HG02588 (cell line): ENCODE data around the gene TBC1D9B.

Experiments
- ATAC-seq: cut with Tn5 transposase; IDR thresholded peaks from one replicate; pipeline ENCODE4 v1.9.1; 2021; ENCODE audit warnings: mild to moderate bottlenecking, moderate library complexity; ENCODE audit not compliant: unreplicated experiment

Gene TBC1D9B

GRCh38 chr5:179822059-179822432, 85.7 kb downstream of the TBC1D9B start:
- ATAC-seq, result no peak

DNA sequence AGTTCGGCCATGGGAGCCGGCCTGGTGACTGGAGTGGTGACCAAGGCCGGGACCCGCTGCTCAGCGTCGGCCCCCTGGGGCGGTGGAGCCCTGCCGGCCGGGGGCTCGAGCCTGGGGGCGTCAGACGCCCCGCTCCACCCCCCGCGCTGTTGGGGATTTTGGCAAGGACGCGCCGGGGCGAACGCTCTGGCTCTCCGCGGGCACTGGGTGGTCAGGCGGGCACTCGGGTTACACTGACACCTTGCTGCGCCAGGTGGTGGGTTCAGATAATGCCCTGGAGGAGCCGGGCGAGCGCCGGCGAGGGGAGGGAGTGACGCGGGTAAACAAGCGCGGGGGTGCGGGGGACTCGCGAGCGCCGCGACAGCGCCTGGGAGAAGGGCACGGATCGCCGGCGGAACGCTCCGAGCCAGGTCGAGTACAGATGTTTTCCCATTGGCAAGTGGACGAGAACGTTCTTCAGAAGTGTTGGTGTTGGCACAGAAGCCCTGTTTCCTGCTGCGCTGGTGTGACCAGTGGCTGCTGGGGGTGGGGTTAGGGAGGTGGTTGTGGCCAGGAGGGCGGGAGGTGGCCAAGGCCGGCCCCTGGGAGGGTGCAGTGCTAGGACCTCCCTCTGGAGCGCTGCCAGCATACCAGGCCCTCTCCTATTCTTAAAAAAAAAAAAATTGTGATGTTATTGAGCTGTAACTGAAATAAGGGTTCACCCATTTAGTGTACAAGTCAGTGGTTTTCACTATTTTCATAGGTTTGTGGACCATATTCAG, 86.2 kb downstream of the TBC1D9B start:
- peak; percentile 39 for ATAC-seq

DNA sequence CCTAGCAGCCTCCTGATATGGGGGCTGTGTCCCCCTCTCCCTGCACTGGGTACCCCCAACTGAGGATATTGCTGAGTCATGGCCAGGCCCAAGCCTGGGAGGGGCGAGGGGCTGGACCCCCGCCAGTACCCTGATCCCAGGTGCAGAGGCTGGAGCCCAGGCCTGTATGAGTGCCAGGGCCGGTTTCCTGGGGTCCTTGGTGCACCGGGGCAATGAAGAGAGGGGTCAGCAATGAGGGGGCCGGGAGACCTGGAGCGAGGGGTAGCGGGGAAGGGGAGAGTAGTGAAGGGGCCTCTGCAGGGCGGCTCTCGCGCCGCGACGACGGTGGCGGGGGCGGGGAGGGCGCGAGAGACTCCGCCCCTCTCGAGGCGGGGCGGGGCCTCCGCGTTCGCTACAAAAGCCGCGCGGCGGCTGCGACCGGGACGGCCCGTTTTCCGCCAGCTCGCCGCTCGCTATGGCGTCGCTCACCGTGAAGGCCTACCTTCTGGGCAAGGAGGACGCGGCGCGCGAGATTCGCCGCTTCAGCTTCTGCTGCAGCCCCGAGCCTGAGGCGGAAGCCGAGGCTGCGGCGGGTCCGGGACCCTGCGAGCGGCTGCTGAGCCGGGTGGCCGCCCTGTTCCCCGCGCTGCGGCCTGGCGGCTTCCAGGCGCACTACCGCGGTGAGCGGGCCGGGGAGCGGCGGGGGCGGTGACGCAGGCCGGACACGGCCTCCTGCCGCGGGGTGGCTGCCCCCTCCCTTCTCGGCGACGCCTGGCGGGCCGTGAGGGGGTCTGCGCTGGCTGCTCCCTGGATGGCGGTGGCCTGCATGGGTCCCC, 87.0 kb downstream of the TBC1D9B start, which contains the start of gene SQSTM1:
Gene SQSTM1, plus strand, starts transcription at position 423 of the 815 bp plus-strand sequence. Its CDS starts 32 bp downstream, at position 455.
- ATAC-seq, result peak; percentile 35

GRCh38 chr5:179820127-179820482, 87.6 kb downstream of the TBC1D9B start:
- no peak for ATAC-seq

GRCh38 chr5:179819296-179820126, 88.2 kb downstream of the TBC1D9B start:
- no peak for ATAC-seq

- peak; percentile 61 for ATAC-seq
Observed at GRCh38 chr5:179818746-179819295, 88.9 kb downstream of the TBC1D9B start.

GRCh38 chr5:179817890-179818745, 89.6 kb downstream of the TBC1D9B start:
- ATAC-seq, result no peak

DNA sequence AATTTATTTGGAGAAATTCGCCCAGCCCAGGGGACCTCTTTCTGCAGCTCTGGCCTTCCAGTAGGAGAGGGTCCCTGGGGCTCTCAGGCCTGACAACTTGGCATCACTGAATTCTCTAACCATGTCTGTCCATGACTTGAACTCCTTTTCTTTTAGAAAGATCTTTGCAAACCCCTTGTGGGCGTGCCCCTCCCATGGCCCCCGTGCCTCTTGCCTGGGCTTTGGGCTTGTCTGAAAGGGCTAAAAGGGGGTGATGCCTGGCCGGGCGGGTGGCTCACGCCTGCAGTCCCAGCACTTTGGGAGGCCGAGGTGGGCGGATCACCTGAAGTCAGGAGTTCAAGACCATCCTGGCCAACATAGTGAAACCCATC, 90.2 kb downstream of the TBC1D9B start:
- no peak for ATAC-seq

- no peak for ATAC-seq
Observed at GRCh38 chr5:179816796-179817469, 90.8 kb downstream of the TBC1D9B start.

- ATAC-seq, result no peak
Observed at GRCh38 chr5:179816401-179816795, 91.3 kb downstream of the TBC1D9B start.

GRCh38 chr5:179815491-179816249, 92.0 kb downstream of the TBC1D9B start:
- no peak for ATAC-seq

- no peak for ATAC-seq
Observed at GRCh38 chr5:179814090-179814489, 93.6 kb downstream of the TBC1D9B start.

GRCh38 chr5:179812997-179813607, 94.6 kb downstream of the TBC1D9B start:
- ATAC-seq, result no peak

- ATAC-seq, result no peak
Observed at GRCh38 chr5:179812135-179812825, 95.4 kb downstream of the TBC1D9B start.
